Keratinocyte (primary cell): ENCODE results near the gene CDC20B. TPM values are rescaled to one million over a fixed set of nuclear protein-coding genes. Genes with fewer than 3 reads are reported as not detected.

Experiments used
- DNase-seq: peaks from one replicate; pipeline ENCODE4 v3.0.0-alpha.2; 2011; ENCODE audit warnings: low read depth, missing footprints, low spot score
- FAIRE-seq: peaks from 2 replicates; lab custom pipeline; 2011; peaks lifted over from hg19 to GRCh38; lab: Jason Lieb, UNC
- H2AFZ ChIP-seq: 2 replicates; pipeline ENCODE4 v1.6.0; 2012; ENCODE audit warnings: low read length, control low read depth, inconsistent platforms; ENCODE audit not compliant: control insufficient read depth
- H3K27ac ChIP-seq: 2 replicates; pipeline ENCODE4 v1.5.1; 2011; ENCODE audit warnings: low read length; ENCODE audit not compliant: control insufficient read depth, insufficient read depth
- H3K27me3 ChIP-seq: 3 replicates; pipeline ENCODE4 v1.6.0; 2011; ENCODE audit warnings: low read length; ENCODE audit not compliant: control insufficient read depth, insufficient read depth; ENCODE audit errors: extremely low read depth
- H3K36me3 ChIP-seq, 2 experiments: 2 replicates in 1 of 2; 3 replicates in 1 of 2; pipeline ENCODE4 v1.5.1; 2011; ENCODE audit warnings: low read length in 2 of 2, mild to moderate bottlenecking in 1 of 2; ENCODE audit not compliant: control insufficient read depth in 2 of 2, insufficient read depth in 2 of 2; ENCODE audit errors: extremely low read depth in 1 of 2
- H3K4me1 ChIP-seq: 3 replicates; pipeline ENCODE4 v1.5.1; 2011; ENCODE audit warnings: low read length; ENCODE audit not compliant: control insufficient read depth, insufficient read depth; ENCODE audit errors: extremely low read depth
- H3K4me2 ChIP-seq: 3 replicates; pipeline ENCODE4 v1.6.0; 2011; ENCODE audit warnings: low read depth, low read length; ENCODE audit not compliant: control insufficient read depth, insufficient read depth; ENCODE audit errors: extremely low read depth
- H3K4me3 ChIP-seq, 3 experiments: fragments of 200-600 bp in 1 of 3; sonication (generic) in 1 of 3; 2 replicates in 2 of 3; 3 replicates in 1 of 3; pipeline ENCODE4 v1.5.1; 2011 to 2016; ENCODE audit warnings: low read length in 3 of 3, mild to moderate bottlenecking in 3 of 3, control low read depth in 2 of 3, inconsistent platforms in 1 of 3, low read depth in 1 of 3, mixed read lengths in 1 of 3, mixed run types in 1 of 3, moderate library complexity in 1 of 3; ENCODE audit not compliant: control insufficient read depth in 2 of 3, insufficient read depth in 2 of 3; ENCODE audit errors: extremely low read depth in 1 of 3
- H3K79me2 ChIP-seq: 2 replicates; pipeline ENCODE4 v1.6.0; 2012; ENCODE audit warnings: low read length; ENCODE audit not compliant: control insufficient read depth, insufficient read depth
- H3K9ac ChIP-seq: 3 replicates; pipeline ENCODE4 v1.6.0; 2011; ENCODE audit warnings: low read length; ENCODE audit not compliant: control insufficient read depth, insufficient read depth; ENCODE audit errors: extremely low read depth
- H3K9me1 ChIP-seq: 3 replicates; pipeline ENCODE4 v1.6.0; 2011; ENCODE audit warnings: low read length; ENCODE audit not compliant: control insufficient read depth, insufficient read depth; ENCODE audit errors: extremely low read depth
- H3K9me3 ChIP-seq: 2 replicates; pipeline ENCODE4 v1.5.1; 2012; ENCODE audit warnings: low read depth, low read length; ENCODE audit not compliant: control insufficient read depth
- H4K20me1 ChIP-seq: 3 replicates; pipeline ENCODE4 v1.6.0; 2011; ENCODE audit warnings: low read length; ENCODE audit not compliant: control insufficient read depth, insufficient read depth; ENCODE audit errors: extremely low read depth
- EZH2 ChIP-seq: IDR thresholded peaks from one replicate; pipeline ENCODE4 v1.6.1; 2012; ENCODE audit warnings: inconsistent platforms, mild to moderate bottlenecking, low read length, moderate library complexity
- dilution Hi-C: fragments of 300-500 bp; cut with MboI; formaldehyde crosslinking; loops from one replicate; pipeline ENCODE4 v1.7.0; 2020; ENCODE audit warnings: low sequenced_read_pairs; ENCODE audit not compliant: extremely low pct_ligation_motif_present
- polyA plus RNA-seq, 5 experiments: library from polyadenylated mRNA; depleted of rRNA in 3 of 5; stranded (reverse) in 3 of 5; stranded (forward) in 1 of 5; unstranded in 1 of 5; fragments of >200 nt; gene quantifications; 1 replicate in 1 of 5; 2 replicates in 3 of 5; 3 replicates in 1 of 5; pipeline versions ENCODE4 v1.2.1 to v1.2.3, GENCODE V29; 2011 to 2012; ENCODE audit warnings: missing spikeins in 2 of 5, low read depth in 1 of 5, low replicate concordance in 1 of 5
- TF ChIP-seq, protein P1 (sequence below), 3 experiments: IDR thresholded peaks in 1 of 3; conservative IDR thresholded peaks in 1 of 3; optimal IDR thresholded peaks in 1 of 3; 2 replicates in 2 of 3; 3 replicates in 1 of 3; pipeline versions ENCODE3 to v1.5.1; 2011; ENCODE audit warnings: low read length in 3 of 3, mild to moderate bottlenecking in 3 of 3, moderate library complexity in 2 of 3, control low read depth in 1 of 3, inconsistent platforms in 1 of 3; ENCODE audit not compliant: insufficient read depth in 2 of 3; ENCODE audit errors: extremely low read depth in 1 of 3

The CDC20B gene
- polyA plus RNA-seq, 1 donor (not counting 4 experiments of a cell fraction or from before 2014, with no cell fraction given), result 0.03 TPM

GRCh38 chr5:55154873-55155272 lies 18.1 kb downstream of the CDC20B start:
- Histone ChIP-seq H3K9ac (no peak overlapping the region), H3K27me3 (no peaks in the 10 kb centered on the region), H3K4me3 (no peak overlapping the region), H3K4me1 (peaks cover 21% of the 10 kb centered on the region), H2AFZ (no peak overlapping the region), H3K9me1 (no peaks in the 10 kb centered on the region), H3K79me2 (no peaks in the 10 kb centered on the region), H3K9me3 (no peaks in the 10 kb centered on the region), H3K4me2 (peak overlapping the region; percentile 34), H4K20me1 (no peaks in the 10 kb centered on the region), H3K27ac (no peak overlapping the region), H3K36me3 (no peaks in the 10 kb centered on the region)
- DNase-seq (no peak), FAIRE-seq (no peak)
- dilution Hi-C loops, result no loop called here
- no peak for TF ChIP-seq EZH2
- TF ChIP-seq, protein P1, sequence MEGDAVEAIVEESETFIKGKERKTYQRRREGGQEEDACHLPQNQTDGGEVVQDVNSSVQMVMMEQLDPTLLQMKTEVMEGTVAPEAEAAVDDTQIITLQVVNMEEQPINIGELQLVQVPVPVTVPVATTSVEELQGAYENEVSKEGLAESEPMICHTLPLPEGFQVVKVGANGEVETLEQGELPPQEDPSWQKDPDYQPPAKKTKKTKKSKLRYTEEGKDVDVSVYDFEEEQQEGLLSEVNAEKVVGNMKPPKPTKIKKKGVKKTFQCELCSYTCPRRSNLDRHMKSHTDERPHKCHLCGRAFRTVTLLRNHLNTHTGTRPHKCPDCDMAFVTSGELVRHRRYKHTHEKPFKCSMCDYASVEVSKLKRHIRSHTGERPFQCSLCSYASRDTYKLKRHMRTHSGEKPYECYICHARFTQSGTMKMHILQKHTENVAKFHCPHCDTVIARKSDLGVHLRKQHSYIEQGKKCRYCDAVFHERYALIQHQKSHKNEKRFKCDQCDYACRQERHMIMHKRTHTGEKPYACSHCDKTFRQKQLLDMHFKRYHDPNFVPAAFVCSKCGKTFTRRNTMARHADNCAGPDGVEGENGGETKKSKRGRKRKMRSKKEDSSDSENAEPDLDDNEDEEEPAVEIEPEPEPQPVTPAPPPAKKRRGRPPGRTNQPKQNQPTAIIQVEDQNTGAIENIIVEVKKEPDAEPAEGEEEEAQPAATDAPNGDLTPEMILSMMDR (optimal IDR thresholded peaks at IDR 0.05 in 1 of 3, IDR thresholded peaks at IDR 0.05 in 1 of 3, conservative IDR thresholded peaks at IDR 0.05 in 1 of 3; ENCODE audit: extremely low read depth in 1 of 3, insufficient read depth in 2 of 3, low read length in 3 of 3), result no peak

DNA sequence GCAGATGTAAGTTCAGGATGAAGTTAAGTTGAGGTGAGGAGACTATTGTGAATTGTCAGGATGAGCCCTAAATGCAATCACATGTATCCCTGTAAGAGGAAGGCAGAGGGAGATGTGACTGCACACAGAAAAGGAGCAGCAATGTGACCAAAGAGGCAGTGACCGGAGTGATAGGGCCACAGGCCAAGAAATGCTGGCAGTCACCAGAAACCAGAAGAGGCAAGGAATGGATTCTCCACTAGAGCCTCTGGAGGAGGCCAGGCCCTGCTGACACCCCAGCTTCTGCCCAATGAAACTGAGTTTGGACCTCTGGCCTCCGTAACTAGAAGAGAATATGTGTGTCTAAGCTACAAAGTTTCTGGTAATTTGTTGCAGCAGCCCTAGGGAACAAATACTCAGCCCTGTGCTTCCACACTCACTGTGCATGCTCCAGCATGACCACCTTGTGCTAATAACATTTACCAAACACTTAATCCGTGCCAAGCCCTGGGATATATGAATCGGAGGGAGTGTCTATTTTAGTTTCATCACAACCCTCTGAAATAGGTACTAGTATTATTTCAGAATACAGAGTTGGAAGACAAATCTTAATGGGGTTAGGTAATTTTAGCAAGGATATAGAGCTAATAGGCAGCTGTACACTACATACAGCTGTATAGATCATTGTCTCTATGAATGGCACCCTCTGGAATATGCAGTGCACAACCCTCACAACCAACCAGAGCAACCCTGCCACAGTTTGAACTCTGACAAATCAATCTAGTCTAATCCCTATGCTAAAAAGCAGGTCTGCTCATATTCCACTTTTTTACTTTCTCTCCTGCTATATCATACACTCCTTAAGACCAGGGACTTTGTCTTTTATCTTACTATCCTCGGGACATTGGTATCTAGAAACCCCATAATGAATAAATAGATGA lies 20.8 kb downstream of the CDC20B start:
- H4K20me1 ChIP-seq, result no peaks in the 10 kb centered on the region
- TF ChIP-seq, protein P1 (optimal IDR thresholded peaks at IDR 0.05 in 1 of 3, IDR thresholded peaks at IDR 0.05 in 1 of 3, conservative IDR thresholded peaks at IDR 0.05 in 1 of 3; ENCODE audit: extremely low read depth in 1 of 3, insufficient read depth in 2 of 3, low read length in 3 of 3), result no peak
- no peak for TF ChIP-seq EZH2
- peak overlapping the region; percentile 74 for H3K4me2 ChIP-seq
- no peaks in the 10 kb centered on the region for H3K79me2 ChIP-seq
- peak overlapping the region; percentile 63 for H3K27ac ChIP-seq
- no peaks in the 10 kb centered on the region for H3K9me1 ChIP-seq
- no peak for DNase-seq
- H3K9me3 ChIP-seq, result no peaks in the 10 kb centered on the region
- no peak overlapping the region for H3K4me3 ChIP-seq
- no peaks in the 10 kb centered on the region for H3K36me3 ChIP-seq
- peak overlapping the region; percentile 43 for H2AFZ ChIP-seq
- no peaks in the 10 kb centered on the region for H3K27me3 ChIP-seq
- peak; percentile 98 for FAIRE-seq
- H3K4me1 ChIP-seq, result peaks cover 21% of the 10 kb centered on the region
- dilution Hi-C loops, result no loop called here
- peak overlapping the region; percentile 24 for H3K9ac ChIP-seq
